Measurements from ENCODE around the gene TRABD. TPM values are rescaled to one million over a fixed set of nuclear protein-coding genes. Genes with fewer than 3 reads are reported as not detected.

The TRABD gene
- polyA plus RNA-seq, 1 donor from 2014 or later, result 31.8 TPM

- Histone ChIP-seq H3K79me2 (replicated peaks; ENCODE audit: insufficient read depth, low read length) (no peaks in the 10 kb centered on the region), H3K9me2 (ENCODE audit: insufficient read depth, low read length) (no peaks in the 10 kb centered on the region), H3K9me3 (ENCODE audit: low read length) (no peaks in the 10 kb centered on the region), H3K27me3 (ENCODE audit: insufficient read depth, low read depth, low read length) (no peaks in the 10 kb centered on the region), H3K4me2 (ENCODE audit: low read length) (no peak overlapping the region), H3K9ac (ENCODE audit: low read length) (no peak overlapping the region), H3F3A (ENCODE audit: insufficient read depth, low read length, poor library complexity, severe bottlenecking) (no peaks in the 10 kb centered on the region), H2AFZ (ENCODE audit: low read depth, low read length) (no peak overlapping the region), H3K4me3 (ENCODE audit: low read length) (no peak overlapping the region), H4K20me1 (ENCODE audit: insufficient read depth) (no peaks in the 10 kb centered on the region), H3K27ac (ENCODE audit: low read length) (no peak overlapping the region), H3K36me3 (ENCODE audit: insufficient read depth, low read length) (no peaks in the 10 kb centered on the region)
- TF ChIP-seq POLR2AphosphoS5 (IDR thresholded peaks at IDR 0.05), result no peak
- TF ChIP-seq REST (IDR thresholded peaks at IDR 0.05; ENCODE audit: borderline replicate concordance), result no peak
- no peak for TF ChIP-seq TAF1 (IDR thresholded peaks at IDR 0.05; ENCODE audit: low read depth)
- no peak for TF ChIP-seq MXI1 (conservative IDR thresholded peaks at IDR 0.05; ENCODE audit: poor library complexity, severe bottlenecking)
- TF ChIP-seq EZH2 (IDR thresholded peaks at IDR 0.05; ENCODE audit: borderline replicate concordance, insufficient read depth, low read length, poor library complexity, severe bottlenecking), result no peak
- no peak for TF ChIP-seq EP300 (conservative IDR thresholded peaks at IDR 0.05; ENCODE audit: poor library complexity, severe bottlenecking)
- no peak for TF ChIP-seq SMC3 (conservative IDR thresholded peaks at IDR 0.05; ENCODE audit: poor library complexity)
- no peak for TF ChIP-seq RAD21 (conservative IDR thresholded peaks at IDR 0.05)
- no peak for TF ChIP-seq CTCF (IDR thresholded peaks at IDR 0.05; ENCODE audit: poor library complexity, severe bottlenecking)
These were observed 34.3 kb downstream of the TRABD start for GRCh38 chr22:50219800-50220602.

GRCh38 chr22:50220603-50221409 is 35.1 kb downstream of the TRABD start:
- H4K20me1 ChIP-seq (ENCODE audit: insufficient read depth), result no peaks in the 10 kb centered on the region
- no peaks in the 10 kb centered on the region for H3K36me3 ChIP-seq (ENCODE audit: insufficient read depth, low read length)
- H3F3A ChIP-seq (ENCODE audit: insufficient read depth, low read length, poor library complexity, severe bottlenecking), result no peaks in the 10 kb centered on the region
- no peak overlapping the region for H3K4me2 ChIP-seq (ENCODE audit: low read length)
- no peaks in the 10 kb centered on the region for H3K9me3 ChIP-seq (ENCODE audit: low read length)
- no peak overlapping the region for H3K4me3 ChIP-seq (ENCODE audit: low read length)
- no peak overlapping the region for H3K9ac ChIP-seq (ENCODE audit: low read length)
- no peaks in the 10 kb centered on the region for H3K79me2 ChIP-seq (replicated peaks; ENCODE audit: insufficient read depth, low read length)
- H2AFZ ChIP-seq (ENCODE audit: low read depth, low read length), result no peak overlapping the region
- H3K9me2 ChIP-seq (ENCODE audit: insufficient read depth, low read length), result no peaks in the 10 kb centered on the region
- no peaks in the 10 kb centered on the region for H3K27me3 ChIP-seq (ENCODE audit: insufficient read depth, low read depth, low read length)
- TF ChIP-seq MXI1 (conservative IDR thresholded peaks at IDR 0.05; ENCODE audit: poor library complexity, severe bottlenecking) (no peak), RAD21 (conservative IDR thresholded peaks at IDR 0.05) (no peak), TAF1 (IDR thresholded peaks at IDR 0.05; ENCODE audit: low read depth) (no peak), REST (IDR thresholded peaks at IDR 0.05; ENCODE audit: borderline replicate concordance) (no peak), SMC3 (conservative IDR thresholded peaks at IDR 0.05; ENCODE audit: poor library complexity) (no peak), EZH2 (IDR thresholded peaks at IDR 0.05; ENCODE audit: borderline replicate concordance, insufficient read depth, low read length, poor library complexity, severe bottlenecking) (no peak), EP300 (conservative IDR thresholded peaks at IDR 0.05; ENCODE audit: poor library complexity, severe bottlenecking) (no peak), CTCF (IDR thresholded peaks at IDR 0.05; ENCODE audit: poor library complexity, severe bottlenecking) (no peak), POLR2AphosphoS5 (IDR thresholded peaks at IDR 0.05) (no peak)
- H3K27ac ChIP-seq (ENCODE audit: low read length), result no peak overlapping the region

All from neural cell (in vitro differentiated cells).